GM21360 (cell line): ENCODE results near the gene CRIP1.

Experiments used
- ATAC-seq: cut with Tn5 transposase; IDR thresholded peaks from one replicate; pipeline ENCODE4 v1.9.1; 2021; ENCODE audit warnings: mild to moderate bottlenecking, moderate library complexity; ENCODE audit not compliant: unreplicated experiment

Gene CRIP1

DNA sequence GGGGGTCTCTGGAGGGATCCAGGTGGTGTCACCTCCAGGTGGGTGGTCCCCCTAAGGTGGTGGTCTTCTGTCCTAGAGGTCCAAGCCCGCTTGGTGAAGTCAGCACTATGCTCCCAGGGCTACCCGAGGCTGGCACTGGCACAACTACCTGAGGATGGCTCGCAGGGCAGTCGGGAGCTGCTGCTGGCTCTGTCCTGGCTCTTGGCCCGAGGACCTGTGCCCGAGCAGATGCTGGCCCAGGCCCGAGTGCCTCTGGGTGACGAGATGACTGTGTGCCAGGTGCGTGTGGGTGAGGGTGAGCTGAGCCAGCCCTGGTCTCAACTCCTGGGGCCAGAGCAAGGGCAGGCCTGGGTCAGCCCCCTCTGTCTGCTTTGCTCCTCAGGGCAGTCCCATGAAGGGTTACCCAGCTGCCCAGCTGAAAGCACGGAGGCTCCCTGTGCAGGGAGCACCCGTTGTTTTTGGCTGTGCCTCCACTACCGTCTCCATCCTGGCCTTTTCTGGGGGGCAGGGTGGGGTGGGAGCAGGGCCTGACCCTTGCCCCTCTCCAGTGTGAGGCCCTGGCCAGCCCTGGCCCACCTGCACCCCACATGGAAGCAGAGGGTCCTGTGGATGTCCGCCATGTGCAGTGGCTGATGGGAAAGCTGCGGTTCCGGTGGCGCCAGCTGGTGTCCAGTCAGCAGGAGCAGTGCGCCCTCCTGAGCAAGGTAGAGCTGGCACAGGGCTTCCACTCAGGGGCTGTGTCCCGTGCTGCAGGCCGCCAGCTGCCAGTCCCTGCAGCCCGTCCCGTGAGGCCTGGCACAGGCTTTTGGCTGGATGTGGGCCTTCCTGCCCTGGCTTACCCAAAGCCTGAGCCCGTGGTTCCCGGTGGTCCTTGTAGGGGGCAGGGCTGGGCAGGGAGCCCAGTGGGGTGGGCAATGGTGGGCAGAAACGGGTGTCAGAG, 5.6 kb downstream of the CRIP1 start:
- ATAC-seq = no peak

DNA sequence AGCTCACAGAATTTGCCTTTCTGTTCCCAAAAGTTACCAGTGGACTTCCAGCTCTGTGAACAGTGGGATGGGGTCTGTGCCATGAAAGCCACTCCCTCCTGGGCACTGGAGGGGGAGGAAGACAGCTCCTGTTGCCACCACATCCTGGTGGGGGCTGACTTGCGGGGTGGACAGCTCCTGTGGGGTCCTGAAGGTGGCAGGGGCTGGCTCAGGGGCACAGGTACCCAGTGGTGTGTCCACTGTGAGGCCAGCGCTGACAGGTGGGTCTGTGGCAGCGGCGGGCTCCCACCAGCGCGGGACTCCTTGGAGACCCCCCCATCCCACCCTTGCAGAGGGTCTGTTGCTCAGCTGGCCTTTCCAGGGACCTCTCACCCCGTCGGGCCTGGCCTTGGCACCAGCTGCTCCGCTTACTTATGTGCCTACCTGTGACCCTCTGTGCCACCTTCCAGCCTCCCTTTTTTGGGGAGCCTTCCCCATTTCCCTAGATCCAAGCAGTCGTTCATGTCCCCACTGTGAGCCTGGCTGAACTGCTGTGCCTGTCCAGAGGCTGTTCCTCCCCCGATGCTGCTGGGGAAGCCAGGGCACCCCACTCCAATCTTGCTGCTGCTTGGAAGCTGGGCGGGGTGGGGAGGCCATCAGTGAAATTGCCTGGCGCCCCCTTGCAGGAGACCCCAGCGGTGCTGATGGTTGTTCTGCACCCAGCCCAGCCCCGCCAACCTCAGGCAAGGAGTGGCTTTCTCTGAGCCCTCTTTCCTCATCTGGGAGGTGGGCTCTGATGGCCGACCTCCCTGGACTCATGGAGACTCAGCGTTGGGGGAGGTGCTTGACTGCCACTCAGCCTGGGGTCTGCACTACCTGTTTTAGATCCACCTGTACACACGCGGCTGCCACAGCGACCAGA, 6.5 kb downstream of the CRIP1 start:
- ATAC-seq = no peak

DNA sequence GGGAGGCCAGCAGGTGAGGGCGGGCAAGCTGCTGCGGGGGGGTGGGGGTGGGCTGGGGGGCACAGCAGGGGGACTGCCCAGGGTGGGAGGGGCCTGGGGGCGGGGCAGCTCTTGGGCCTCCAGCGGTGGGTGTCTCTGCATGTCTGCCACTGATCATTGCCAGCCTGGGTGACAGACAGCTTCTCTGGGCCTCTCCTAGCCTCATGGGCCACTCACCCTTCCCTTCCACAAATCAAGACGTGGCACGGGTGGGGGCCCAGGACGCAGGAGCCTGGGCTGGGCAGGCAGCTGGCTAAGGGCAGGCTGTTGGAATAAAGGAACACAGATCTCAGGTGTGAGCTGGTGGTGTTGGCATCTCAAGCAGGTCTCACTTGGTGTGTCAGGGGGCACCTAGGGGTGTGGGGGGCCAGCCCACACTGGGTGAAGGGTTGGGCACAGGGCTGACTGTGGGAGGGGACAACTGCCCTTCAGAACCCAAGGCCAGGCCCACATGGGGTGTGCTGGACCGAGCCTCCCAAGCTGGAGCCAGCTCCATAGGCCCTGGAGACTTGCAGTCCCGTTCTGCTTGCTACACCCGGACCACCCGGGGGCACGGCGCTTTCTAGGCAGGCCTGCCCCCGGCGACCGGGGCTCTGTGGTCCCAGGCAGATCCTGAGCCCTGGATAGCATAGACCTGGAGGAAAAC, 7.4 kb downstream of the CRIP1 start:
- no peak for ATAC-seq

DNA sequence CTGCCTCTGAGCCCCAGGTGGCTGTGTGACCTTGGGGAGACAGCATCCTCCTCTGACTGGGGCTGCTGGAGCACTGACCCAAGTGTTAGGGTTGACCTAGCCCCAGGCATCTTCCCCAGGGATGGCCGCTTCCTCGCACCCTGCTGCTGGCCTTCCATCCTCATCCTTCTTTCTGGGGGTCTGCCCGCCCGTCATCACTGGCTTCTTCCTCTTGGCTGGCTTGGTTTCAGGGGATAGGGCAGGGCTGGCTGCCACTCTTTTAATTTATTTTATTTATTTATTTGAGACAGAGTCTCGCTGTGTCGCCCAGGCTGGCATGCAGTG, 7.9 kb downstream of the CRIP1 start:
- ATAC-seq = no peak

DNA sequence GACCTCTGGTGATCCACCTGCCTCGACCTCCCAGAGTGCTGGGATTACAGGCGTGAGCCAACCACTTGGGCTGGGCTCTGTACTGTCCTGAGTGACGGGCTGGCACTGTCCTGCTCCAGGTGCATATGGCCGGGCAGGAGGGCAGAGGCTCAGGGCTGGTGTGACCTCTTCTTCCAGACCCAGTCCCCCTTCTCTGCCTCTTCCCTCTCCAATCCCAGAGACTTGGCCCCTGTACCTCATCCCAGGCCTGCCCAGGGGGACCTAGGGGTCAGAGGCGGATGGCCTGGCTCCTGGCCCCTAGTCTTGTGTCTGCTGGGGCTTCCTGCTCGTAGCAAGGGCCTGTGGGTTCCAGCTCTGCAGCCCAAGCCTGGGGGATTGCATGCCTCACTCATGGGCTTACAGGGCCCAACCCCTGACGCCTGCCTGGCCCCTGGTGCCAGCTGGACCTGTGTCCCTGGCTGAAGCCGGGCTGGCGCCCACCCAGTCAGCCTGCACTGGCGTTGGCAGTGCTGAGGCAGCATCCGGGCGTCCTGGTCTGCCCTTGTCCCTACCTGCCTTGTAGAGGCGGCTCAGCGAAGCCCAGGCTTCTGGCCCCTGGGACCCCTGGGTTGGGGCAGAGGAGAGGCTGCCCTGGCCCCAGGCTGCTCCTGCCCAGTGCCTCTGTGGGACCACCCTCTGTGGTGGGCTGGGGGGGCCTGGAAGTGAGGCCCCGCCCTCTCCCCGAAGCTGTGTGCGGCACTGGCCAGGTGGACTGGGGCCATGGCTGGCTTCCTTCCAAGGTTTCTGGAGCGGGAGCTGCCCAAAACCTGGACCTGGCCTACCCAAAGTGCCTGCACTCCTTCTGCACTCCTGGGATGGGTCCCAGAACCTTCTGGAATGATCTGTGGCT, 8.7 kb downstream of the CRIP1 start:
- ATAC-seq = no peak

DNA sequence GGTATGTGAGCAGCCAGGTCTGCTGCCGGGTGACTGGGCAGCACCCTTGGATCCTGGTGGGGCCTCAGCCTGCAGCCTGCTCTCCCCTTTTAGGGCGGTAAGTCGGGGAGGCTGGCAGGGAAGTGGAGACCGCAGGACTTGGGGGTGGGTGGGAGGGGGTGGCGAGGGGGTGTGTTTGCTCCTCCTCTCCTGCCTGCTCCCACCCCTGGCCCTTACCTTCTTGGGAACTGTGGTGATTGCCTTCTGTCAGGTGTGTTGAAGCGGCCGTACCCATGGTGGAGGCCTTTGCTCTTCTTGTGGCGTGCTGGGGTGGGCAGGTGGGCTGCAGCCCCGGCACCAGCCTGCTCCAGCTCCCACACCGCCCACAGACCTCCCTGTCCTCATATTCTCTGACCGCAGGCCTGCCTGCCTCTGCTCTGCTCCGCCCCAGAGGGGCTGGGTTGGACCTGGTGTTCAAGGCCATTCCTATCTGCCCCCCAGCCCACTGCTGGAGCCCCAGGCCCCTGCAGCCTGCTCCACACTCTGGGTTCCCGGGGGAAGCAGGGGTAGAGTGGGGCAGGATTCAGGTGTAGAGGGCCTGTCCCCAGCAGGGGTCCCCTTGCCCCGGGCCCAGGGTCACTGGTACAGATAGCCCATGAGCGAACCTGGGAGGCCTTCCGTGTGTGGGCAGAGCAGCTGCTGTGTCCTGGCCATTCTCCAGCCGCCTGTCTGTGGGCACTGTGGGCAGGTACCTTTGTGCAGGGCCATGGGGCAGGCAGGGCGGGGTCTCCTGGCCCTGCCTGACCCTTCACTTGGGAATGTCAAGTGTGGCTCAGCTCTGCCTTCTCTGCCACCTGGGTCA, 9.5 kb downstream of the CRIP1 start:
- ATAC-seq = no peak

DNA sequence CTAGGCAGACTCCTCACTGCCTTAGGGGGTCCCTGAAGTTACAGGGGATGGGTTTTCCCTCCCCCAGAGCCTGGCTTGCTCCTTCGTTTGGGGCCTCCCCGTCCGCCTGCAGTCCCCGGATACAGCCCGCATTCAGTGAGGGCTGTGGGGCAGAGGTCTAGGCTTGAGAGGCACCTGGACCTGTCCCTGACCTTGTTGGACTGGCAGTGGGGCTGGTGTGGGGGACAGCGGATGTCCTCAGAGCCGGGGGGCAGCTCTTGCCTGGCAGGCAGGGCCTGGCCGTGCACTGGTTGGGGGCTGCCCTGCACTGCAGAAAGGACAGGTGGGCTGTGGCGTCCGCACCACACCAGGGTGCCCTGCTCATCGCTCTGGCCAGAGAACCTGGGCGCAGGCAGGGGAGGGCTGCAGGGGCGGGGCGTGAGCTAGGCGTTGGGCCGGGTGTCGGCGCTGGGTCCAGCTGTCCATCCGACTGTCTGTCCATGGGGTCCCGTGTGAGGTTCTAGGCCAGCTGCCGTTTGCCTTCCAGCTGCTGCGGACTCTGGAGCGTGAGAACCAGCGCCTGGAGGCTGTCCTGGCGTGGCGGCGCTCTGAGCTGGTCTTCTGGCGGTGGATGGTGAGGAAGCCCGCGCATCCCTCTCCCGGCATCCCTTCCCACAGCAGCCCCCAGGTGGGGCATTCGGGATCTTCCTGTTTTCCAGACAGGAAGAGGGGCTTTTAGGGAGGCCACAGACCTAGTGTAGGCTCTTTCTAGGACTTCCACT, 10.3 kb downstream of the CRIP1 start:
- ATAC-seq = no peak

DNA sequence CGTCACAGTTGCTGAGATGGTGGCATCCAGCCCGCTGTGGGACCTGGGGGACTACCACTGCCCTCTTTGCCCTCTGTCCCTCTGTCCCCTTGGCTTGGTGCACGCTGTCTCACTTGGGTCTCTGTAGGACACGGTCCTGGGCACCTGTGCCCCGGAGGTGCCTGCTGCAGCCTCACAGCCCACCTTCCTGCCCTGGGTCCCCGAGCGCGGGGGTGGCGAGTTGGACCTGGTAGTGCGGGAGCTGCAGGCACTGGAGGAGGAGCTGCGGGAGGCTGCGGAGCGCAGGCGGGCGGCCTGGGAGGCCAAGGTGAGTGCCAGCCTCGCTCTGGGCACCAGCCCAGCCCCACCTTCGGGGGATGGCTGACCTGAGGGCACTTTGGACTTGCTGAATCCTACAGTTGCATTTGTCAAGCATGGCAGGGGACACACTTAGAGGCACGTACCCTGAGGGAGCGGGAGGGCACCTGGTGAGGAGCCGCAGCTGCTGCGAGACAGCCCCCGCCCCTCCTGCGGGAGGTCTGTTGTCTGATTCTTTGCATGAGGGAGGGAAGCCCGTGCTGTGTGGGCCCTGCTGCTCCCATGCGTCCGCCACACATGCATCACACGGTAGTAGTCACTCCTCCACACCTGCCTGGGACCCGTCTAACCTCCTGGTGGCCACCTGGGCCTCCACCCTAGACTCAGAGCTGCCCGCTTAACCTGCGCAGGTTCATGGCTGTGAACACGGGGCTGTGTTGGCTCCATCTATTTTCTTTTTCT, 11.2 kb downstream of the CRIP1 start:
- ATAC-seq = no peak

DNA sequence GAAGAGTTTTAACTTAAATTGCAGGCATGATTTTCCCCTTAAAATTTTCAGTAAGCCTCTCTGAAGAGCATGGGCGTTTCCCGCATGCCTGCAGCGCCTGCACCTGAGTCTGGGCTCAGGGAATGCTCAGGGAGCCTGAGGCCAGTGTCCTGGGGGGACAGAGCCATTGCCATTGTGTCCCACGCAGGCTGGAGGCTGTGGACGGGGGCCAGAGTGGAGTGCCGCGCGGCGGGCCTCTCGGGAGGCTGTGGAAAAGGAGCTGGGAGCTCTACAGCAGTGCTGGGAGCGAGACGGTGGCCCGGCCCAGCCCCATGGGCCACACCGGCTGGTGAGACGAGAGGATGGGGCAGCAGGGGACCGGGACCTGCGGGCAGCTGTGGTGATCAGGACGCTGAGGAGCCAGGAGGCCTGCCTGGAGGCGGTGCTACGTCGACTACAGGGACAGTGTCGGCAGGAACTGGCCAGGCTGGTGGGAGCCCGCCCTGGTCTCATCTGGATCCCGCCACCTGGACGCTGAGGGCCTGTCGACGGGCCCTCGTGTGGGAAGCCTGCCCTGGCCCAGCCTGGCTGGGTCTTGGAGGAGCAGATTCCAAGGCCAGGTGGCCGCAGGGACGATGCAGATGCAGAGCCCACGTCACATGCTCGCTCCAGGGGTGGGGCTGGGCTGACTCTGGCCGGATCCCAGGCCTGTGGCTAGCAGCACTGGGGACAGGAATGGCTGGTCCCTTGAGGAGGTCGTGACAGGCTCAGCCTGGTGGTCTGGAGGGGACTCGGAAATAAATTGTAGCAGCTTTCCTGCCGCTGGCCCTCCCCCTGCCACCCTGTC, 12.0 kb downstream of the CRIP1 start:
- ATAC-seq = no peak

DNA sequence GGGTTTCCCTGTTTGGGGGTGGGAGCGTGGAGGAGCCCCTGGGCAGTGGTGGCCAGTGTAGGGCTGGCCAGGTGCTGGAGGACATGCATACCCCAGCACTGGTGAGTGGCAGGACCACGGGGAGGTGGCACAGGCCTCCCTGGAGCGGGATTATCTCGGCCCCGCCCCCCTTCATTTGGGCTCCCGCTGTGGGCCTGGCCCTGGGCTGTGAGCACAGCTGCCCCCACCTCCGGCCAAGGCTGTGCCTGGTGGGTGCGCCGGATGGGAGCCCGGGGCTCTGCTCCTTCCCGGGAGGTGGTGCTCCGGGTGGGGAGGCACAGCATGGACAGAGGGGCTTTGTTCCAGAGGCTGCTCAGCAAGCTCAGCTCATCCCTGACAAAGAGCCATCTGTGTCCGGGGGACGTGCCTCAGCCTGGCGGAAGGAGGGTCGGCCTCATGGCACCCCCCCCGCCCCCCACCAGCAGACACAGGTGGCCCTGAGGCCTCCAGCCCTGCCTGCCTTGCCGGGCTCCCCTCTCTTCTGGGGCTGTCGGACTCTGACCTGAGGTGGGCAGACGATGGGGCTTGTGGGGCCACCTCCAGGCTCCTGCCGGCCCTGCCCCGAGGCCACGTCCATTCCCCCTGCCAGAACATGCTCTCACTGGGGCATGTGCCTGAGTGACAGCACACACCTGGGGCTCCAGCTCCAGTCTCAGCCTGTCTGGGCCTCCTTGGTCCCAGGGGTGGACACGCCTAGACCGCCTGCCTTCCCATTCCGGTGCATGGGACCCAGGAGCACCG, 12.8 kb downstream of the CRIP1 start:
- ATAC-seq = no peak

DNA sequence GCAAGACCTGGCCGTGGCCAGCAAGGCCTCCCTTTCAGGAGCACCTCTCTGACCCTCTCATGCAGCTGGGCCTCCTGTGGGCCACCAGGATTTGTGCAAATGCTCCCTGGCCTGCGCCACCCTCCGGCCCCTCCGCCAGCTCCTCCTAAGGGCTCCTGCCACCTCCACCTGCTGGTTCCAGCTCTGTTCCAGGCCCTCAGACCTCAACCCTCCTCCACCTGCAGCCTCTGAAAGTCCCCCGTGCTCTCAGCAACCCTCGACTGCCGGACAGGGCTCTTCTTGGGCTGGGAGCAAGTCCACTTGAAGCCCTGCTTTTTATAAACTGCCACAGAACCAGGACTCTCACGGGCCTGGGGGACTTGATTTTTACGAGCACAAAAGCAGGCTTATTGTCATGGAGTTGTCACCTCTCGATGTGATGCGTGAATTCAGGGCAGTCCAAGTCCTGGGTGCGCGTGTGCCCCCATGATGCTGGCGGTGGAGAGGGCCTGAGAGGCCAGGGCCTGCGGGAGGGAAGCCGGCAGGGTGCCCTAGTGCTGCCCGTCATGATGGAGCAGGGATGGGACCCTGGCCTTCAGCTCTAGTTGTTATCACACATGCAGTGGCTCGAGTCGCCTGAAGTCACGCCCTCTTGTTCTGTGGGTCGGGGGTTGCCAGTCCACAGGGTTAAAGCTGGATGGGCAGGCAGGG, 13.5 kb downstream of the CRIP1 start:
- no peak for ATAC-seq

DNA sequence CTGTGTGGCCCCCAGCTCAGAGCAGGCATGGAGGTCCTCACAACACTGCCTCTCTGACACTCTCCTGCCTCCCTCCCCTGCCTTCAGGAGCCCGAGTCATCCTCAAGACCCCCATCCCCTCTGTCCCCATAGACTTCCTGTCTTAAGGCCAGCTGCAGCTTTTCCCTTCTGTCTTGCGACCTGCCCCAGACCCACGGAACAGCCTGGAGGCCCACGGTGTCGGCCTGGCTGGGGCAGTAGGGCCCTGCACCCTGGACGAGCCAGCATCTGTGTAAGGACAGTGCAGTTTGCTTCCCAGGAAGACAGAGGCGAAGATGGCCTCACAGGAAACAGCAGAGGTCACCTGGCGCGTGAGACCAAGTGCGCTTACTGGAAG, 14.0 kb downstream of the CRIP1 start:
- no peak for ATAC-seq

DNA sequence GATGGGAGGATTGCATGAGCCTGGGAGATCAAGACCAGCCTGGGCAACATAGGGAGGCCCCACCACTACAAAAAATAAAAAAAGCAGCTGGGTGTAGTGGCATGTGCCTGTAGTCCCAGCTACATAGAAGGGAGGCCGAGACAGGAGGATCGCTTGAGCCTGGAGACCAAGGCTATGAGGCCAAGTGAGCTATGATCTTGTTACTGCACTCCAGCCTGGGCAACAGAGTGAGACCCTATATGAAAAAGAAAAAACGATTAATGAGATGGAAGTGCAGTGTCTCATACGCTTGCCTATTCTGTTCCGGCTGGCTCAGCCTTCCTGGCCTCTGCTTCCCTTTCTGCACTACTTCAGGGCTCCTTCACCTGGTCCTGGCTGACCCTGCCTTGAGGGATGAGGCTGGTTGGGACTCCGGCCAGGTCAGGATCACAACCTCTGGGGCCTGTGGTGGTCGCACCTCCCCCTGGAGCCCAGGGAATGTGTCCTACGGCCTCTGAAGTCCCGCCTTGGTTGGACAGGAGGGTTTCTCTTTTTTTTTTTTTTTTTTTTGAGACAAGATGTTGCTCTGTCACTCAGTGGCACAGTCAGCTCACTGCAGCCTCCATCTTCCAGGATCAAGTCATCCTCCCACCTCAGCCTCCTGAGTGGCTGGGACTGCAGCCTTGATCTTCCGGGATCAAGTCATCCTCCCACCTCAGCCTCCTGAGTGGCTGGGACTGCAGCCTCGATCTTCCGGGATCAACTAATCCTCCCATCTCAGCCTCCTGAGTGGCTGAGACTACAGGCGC, 15.0 kb downstream of the CRIP1 start:
- ATAC-seq = no peak

DNA sequence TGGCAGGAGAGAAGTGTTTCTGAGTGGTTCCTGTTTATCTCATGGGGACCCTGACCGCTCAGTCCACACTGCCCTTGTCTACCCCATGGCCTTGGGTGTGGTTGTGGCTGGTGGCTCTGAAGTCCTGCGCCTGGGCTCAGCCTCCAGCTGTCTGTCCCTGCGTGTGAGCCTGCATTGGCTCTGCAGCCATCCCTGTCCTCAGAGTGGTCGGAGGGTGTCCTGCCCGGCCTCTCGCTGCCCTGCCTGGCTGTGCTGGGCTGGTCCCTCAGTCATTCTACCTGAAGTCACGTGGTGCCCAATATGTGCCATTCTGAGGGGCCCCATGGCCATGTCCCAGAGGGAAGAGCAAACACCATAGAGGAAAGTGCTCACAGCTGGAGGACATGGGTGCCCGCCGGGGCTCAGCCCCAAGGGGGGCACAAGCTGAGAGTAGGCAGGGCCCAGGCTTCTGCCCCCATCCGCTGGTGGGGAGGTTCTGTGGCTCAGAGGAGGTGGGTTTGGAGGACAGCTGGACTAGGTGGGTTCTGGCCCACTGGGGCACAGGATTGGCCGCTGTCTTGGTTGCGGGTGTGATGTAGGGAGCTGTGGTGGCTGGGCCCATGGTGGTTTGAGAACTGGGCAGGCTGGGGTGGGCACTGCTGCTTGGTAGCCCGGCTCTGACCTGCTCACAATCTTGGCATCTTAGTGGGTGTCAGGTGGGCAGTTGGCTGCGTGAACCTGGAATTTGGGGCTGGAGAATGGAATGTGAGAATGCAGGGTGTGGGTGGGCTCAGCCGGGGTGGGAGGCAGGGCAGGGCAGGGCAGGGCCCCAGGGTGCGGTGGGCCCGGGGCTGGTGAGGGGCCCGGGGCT, 16.0 kb downstream of the CRIP1 start:
- ATAC-seq = no peak
